Measurements from ENCODE around the gene BRIP1.
"Not testable (repeated sequence)": the region's sequence is repeated elsewhere in the genome, so short reads cannot be mapped to it uniquely, and the experiment has no call there.

The BRIP1 gene

GRCh38 chr17:61795546-61795945 lies 67.8 kb downstream of the BRIP1 start:
- DNase-seq, result no peak

GRCh38 chr17:61794792-61795191 lies 68.5 kb downstream of the BRIP1 start:
- no peak for DNase-seq

GRCh38 chr17:61794242-61794641 lies 69.1 kb downstream of the BRIP1 start:
- DNase-seq, result no peak

- DNase-seq, result no peak
These were observed 69.8 kb downstream of the BRIP1 start for GRCh38 chr17:61793565-61793964.

GRCh38 chr17:61789872-61790271 lies 73.5 kb downstream of the BRIP1 start:
- DNase-seq, result no peak

GRCh38 chr17:61786088-61786487 lies 77.2 kb downstream of the BRIP1 start:
- no peak for DNase-seq

- DNase-seq, result no peak
These were observed 78.8 kb downstream of the BRIP1 start for GRCh38 chr17:61784510-61784909.

- DNase-seq, result no peak
These were observed 79.6 kb downstream of the BRIP1 start for GRCh38 chr17:61783556-61784304.

- no peak for DNase-seq
These were observed 80.2 kb downstream of the BRIP1 start for GRCh38 chr17:61783120-61783519.

GRCh38 chr17:61782683-61783082 lies 80.6 kb downstream of the BRIP1 start:
- no peak for DNase-seq

- DNase-seq, result no peak
These were observed 88.0 kb downstream of the BRIP1 start for GRCh38 chr17:61775364-61775763.

- no peak for DNase-seq
These were observed 88.6 kb downstream of the BRIP1 start for GRCh38 chr17:61774724-61775123.

- DNase-seq, result not testable (repeated sequence)
These were observed 89.2 kb downstream of the BRIP1 start for GRCh38 chr17:61774087-61774486.

- no peak for DNase-seq
These were observed 92.4 kb downstream of the BRIP1 start for GRCh38 chr17:61770752-61771533.

- DNase-seq, result no peak
These were observed 93.3 kb downstream of the BRIP1 start for GRCh38 chr17:61770043-61770442.

GRCh38 chr17:61768405-61768804 lies 94.9 kb downstream of the BRIP1 start:
- no peak for DNase-seq

GRCh38 chr17:61766520-61766919 lies 96.8 kb downstream of the BRIP1 start:
- no peak for DNase-seq

- no peak for DNase-seq
These were observed 98.5 kb downstream of the BRIP1 start for GRCh38 chr17:61764846-61765245.

GRCh38 chr17:61761827-61762226 lies 101.5 kb downstream of the BRIP1 start:
- no peak for DNase-seq

- no peak for DNase-seq
These were observed 104.0 kb downstream of the BRIP1 start for GRCh38 chr17:61759362-61759761.

- DNase-seq, result no peak
These were observed 104.9 kb downstream of the BRIP1 start for GRCh38 chr17:61758430-61758829.

GRCh38 chr17:61757168-61757567 lies 106.2 kb downstream of the BRIP1 start:
- no peak for DNase-seq

- no peak for DNase-seq
These were observed 106.8 kb downstream of the BRIP1 start for GRCh38 chr17:61756561-61756960.

- no peak for DNase-seq
These were observed 107.7 kb downstream of the BRIP1 start for GRCh38 chr17:61755668-61756067.
